AG09309 (cell line): ENCODE measurements around the gene ARF3.

Experiments
- DNase-seq: peaks from one replicate; pipeline ENCODE4 v3.0.0-alpha.2; 2010; ENCODE audit warnings: low read depth
- H3K4me3 ChIP-seq: 2 replicates; pipeline ENCODE4 v1.5.1; 2011; ENCODE audit warnings: mild to moderate bottlenecking, low read depth, low read length, moderate library complexity; ENCODE audit not compliant: control insufficient read depth
- TF ChIP-seq, protein P1 (sequence below): IDR thresholded peaks from 2 replicates; pipeline ENCODE4 v1.5.1; 2011; ENCODE audit warnings: mild to moderate bottlenecking, low read depth, low read length, inconsistent platforms; ENCODE audit not compliant: insufficient read depth, control insufficient read depth; ENCODE audit errors: missing control alignments

Gene ARF3

DNA sequence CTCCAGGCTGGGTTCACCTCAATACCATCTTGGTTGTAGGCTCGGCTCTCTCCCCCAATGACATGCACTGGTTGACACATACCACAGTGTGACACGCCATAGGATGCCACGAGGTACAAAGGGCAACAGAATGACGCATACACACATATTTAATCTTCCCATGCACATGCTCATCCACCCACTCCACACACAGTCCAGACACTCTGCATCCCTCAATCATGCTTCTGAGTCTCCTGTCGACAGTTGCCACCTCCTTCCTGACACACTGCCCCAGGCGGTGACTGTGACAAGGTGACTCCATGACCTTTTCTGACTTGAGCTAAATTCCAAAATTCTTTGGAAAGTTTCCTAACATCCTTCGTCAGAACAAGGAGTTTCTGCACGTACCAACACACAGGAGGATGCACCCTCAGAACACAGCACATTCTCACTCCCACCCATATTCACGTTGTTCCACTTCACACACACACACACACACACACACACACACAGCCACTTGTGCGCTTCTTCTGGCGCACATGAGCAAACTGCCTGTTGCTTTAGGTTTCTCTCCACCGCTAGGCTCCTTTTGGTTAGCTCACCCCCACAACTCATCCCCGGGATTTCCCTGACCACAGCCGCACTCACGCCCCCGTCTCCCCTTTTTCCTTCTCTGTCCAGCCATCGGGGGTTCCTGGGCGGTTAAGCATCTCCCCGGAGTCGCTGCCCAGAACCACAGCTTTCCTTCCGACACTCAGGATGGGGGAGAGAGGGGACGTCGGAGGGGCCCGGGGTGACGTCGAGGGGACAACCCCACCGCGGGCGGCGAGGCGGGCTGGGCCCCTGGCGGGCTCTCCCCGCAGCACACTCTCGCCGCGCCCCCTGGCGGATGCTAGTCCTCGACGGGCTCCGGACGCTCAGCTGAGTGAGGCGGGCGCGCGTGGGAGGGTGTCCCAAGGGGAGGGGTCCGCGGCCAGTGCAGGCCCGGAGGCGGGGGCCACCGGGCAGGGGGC, 20.3 kb upstream of the ARF3 start:
- TF ChIP-seq, protein P1, sequence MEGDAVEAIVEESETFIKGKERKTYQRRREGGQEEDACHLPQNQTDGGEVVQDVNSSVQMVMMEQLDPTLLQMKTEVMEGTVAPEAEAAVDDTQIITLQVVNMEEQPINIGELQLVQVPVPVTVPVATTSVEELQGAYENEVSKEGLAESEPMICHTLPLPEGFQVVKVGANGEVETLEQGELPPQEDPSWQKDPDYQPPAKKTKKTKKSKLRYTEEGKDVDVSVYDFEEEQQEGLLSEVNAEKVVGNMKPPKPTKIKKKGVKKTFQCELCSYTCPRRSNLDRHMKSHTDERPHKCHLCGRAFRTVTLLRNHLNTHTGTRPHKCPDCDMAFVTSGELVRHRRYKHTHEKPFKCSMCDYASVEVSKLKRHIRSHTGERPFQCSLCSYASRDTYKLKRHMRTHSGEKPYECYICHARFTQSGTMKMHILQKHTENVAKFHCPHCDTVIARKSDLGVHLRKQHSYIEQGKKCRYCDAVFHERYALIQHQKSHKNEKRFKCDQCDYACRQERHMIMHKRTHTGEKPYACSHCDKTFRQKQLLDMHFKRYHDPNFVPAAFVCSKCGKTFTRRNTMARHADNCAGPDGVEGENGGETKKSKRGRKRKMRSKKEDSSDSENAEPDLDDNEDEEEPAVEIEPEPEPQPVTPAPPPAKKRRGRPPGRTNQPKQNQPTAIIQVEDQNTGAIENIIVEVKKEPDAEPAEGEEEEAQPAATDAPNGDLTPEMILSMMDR: peak; percentile 63
- no peak overlapping the region for H3K4me3 ChIP-seq
- no peak for DNase-seq

DNA sequence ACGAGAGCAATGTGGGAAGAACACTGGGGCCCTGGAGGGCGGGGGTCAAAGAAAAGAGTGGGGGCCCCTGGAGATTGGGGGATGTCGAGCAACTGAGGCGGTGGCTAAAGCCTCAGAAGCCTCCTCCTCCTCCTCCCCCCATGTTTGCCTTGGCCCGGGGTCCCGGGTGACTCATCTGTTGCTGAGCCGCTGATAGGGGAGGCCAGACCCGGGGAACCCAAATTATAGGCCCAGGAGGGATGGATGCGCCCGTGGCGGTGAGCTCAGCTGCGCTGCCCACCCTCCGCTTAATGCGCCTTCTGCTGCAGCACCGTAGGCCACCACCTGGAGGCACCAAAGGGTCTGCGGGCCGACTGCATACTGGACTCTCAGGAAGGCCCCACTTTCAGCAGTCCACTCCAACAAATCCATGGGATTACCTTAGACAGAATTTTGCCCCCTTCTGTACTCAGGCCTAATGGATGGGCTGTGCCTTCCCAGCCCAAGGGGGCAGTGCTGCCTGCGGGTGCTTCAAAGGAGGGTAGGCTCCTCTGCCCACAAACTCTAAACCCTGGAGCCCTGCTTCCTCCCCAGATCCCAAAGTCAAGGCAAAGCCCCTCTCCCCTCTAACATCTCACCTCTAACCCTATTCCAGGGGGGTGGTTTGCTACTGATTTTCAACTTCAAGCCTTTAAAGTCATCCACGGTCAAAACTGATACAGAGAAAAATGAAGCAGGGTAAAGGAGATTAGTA, 16.8 kb upstream of the ARF3 start:
- TF ChIP-seq, protein P1: peak; percentile 53
- no peak for DNase-seq

DNA sequence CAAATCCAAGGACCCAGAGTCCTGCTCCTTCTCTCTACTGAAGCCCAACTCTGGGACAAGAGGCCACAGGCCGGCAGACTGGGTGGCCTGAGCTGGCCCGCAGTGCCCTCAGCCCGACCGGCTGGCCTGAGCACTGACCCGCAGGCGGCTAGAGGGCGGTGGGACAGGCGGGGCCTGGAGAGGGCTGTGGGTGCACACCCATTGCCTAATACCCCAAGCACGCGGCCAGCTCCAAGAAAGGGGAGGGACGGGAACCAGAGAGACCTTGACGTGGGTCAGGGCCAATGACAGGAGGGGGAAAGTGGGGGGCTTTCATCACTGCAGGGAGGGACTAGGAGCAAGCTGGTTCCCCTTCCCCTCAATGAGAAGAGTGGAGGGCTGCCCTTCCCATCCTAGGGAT, 16.2 kb upstream of the ARF3 start:
- DNase-seq: no peak
- H3K4me3 ChIP-seq: no peak overlapping the region
- TF ChIP-seq, protein P1: no peak

More for the DNA sequence above, 16.8 kb upstream of the ARF3 start:
- H3K4me3 ChIP-seq: no peak overlapping the region

DNA sequence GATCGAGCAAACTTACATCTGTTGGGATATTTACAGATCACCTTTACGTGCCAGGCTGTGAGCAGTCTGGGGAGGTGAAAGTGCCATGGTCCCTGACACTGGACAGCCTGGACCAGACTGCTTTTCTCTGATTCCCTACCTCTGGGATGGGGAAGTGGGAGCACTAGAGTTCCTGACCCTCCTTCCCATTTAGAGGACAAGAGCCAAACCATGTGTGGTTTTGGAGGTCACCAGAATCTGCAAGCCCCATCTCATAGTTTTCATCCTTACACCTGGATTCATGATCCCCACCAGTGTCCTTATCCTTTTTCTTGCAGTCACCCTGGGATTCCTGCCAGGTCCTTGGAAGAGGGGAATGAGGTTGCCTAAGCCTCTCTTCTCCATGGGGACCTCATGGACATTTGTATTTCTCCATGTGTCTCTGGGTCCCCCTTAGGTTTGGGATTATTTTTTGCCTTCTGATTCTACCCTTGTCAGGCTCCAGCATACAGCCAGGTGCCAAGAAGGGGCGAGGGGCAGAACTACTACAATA, 15.7 kb upstream of the ARF3 start:
- no peak for DNase-seq

DNA sequence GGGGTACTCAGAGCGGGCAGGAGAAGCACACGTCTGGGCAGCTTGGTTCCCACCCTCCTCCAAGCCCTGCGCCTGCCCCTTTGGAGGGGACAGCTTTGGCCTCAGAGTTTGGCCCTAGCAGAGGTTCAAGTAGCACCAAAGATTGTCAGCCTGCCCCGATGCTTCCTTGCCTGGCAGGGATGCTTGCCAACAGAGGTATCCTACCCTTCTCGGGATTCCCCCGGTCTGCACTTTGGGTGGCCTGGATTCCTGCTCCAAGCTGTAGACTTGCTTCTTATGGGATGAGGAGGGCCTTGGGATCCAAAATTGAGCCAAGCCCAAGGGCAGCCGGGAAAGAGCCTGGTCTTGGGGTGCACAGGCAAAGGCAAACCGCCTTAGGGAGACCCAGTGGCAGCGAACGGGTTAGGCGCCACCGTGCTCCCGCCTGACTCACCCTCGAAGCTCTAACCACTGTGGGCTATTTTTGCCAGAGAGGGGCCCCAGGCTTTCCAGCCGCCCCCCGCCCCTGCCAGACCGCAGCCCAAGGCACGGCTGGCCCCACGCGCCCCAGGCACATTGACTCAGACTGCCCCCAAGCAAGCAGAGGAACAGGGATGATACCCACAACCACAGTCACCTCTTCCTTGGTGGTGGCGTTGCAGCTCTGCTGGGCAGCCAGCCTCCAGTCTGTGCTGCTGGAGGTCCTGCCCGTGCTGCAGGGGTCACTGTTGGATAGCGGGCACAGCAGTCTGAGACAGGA, 15.1 kb upstream of the ARF3 start:
- TF ChIP-seq, protein P1: peak; percentile 33
- DNase-seq: no peak
- H3K4me3 ChIP-seq: no peak overlapping the region

More for the DNA sequence above, 15.7 kb upstream of the ARF3 start:
- TF ChIP-seq, protein P1: no peak
- H3K4me3 ChIP-seq: no peak overlapping the region
